ENCODE data around the gene PLCB1.
"Not testable (repeated sequence)": the region's sequence is repeated elsewhere in the genome, so short reads cannot be mapped to it uniquely, and the experiment has no call there.

PLCB1 gene

GRCh38 chr20:8335059-8335458 lies 203.0 kb downstream of the PLCB1 start:
- DNase-seq (ENCODE audit: low spot score): no peak

GRCh38 chr20:8335495-8336195 lies 203.6 kb downstream of the PLCB1 start:
- DNase-seq (ENCODE audit: low spot score): no peak

DNA sequence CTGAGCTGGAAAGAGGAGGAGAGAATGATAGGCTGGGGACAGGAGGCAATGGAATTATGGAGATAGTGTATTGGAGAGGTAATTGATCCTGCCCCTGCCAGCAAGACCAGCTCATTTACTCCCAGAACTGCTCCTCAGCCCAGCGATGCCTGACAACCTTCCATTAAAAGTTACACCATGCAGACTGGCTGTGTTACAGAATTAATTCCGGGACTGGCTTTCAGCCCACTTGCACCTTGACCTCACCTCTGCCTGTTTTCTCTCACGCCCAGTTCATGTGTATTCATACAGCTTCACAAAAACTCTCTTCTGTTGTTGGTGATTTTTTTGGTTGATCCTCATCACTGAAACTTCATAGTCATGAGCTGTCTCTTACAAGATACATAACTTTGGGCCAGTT lies 207.3 kb downstream of the PLCB1 start:
- no peak for DNase-seq (ENCODE audit: low spot score)

DNA sequence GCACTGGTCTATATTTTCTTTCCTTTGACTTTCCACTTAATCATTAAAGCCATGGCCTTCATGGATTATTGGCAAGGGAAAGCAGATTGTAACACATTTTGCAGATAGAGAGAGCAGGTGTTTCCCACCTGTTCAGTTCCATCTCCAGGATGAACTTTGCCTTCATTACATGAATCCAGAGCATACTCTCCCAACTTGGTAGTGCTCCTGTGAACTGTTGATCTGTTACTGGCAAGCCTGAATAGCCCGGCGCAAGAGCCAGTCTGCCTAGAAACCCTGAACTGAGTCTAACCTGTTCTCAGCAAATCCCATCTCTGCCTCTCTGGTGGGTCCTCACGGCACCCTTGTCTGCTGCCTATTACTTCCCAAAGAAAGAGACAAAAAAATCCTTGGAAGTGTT lies 210.3 kb downstream of the PLCB1 start:
- no peak for DNase-seq (ENCODE audit: low spot score)

GRCh38 chr20:8344106-8344505 lies 212.0 kb downstream of the PLCB1 start:
- no peak for DNase-seq (ENCODE audit: low spot score)

DNA sequence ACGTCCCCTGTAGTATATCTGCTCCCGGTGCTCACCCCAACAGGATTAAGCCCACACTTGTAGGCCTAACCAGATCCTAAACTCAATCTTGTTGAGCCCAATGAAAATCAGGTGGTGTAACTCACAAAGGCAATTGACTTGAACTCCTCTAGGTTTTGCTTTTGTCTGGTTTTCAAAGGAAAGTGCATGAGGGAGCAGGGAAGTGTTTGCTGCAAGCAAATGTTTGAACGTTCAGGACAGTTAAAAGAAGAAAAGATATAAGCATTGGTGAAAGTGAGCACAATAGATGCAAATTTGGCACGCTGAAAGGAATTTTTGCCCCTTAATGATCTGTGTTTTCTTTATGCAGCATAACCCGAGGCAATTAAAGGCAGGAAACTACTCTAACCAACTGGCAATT lies 212.6 kb downstream of the PLCB1 start:
- DNase-seq (ENCODE audit: low spot score): no peak

DNA sequence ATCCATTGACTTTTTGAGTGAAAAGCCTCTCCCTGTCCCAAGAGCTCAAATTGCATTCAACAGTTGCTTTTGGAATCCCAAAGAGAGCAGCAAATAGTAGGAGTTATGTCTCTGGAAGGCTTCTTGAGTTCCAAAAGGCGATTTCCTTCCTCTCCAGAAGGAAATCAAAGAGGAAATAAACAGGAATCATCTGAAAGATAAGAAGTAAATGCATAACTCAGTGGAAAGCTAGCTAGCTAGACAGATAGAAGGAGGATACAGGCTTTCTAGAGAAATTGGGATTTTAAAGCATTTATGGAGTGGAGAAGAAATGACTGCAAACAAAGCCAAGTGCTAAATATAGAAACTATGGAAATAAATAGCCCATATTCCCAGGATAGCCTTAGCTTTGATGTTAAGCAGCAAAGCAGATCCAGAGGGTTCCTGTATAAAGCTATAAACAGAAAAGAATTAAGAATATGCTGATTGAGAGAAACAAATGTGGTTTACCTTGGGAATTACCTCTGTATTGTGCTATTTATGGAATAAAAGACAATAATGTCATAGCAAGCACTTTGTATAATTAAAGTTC lies 214.7 kb downstream of the PLCB1 start:
- no peak for DNase-seq (ENCODE audit: low spot score)

DNA sequence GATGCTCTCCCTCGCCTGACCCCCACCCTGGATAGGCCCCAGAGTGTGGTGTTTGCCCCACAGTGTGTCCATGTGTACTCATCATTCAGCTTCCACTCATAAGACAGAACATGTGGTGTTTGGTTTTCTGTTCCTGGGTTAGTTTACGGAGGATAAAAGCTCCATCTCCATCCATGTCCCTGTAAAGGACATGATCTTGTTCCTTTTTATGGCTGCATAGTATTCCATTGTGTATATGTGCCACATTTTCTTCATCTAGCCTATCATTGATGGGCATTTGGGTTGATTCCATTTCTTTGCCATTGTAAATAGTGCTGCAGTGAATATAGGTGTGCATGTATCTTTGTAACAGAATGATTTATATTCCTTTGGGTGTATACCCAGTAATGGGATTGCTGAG lies 218.2 kb downstream of the PLCB1 start:
- DNase-seq (ENCODE audit: low spot score): not testable (repeated sequence)

- no peak for DNase-seq (ENCODE audit: low spot score)
These were observed 220.4 kb downstream of the PLCB1 start for GRCh38 chr20:8352486-8352885.

GRCh38 chr20:8353512-8353911 lies 221.4 kb downstream of the PLCB1 start:
- DNase-seq (ENCODE audit: low spot score): no peak

GRCh38 chr20:8355453-8355852 lies 223.4 kb downstream of the PLCB1 start:
- no peak for DNase-seq (ENCODE audit: low spot score)

DNA sequence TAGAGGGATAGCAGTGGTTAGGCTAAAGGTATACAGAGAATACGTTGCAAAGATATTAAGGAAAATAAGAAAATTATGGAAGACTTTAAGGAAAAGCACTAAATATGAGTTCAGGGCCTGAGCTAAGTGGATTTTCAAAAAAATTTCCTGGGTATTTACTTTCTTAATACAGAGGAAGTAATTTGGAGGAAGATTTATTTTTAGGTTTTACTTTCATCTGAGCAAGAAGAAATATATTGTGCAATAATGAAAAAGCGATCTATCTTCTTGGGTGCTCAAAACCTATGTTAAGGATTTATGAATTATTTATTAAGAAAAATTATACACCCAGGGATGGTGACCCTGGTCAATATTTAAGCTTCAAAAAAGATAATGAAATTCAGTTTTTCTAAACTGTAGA lies 224.7 kb downstream of the PLCB1 start:
- DNase-seq (ENCODE audit: low spot score): no peak

- DNase-seq (ENCODE audit: low spot score): no peak
These were observed 225.6 kb downstream of the PLCB1 start for GRCh38 chr20:8357703-8358102.

- no peak for DNase-seq (ENCODE audit: low spot score)
These were observed 228.0 kb downstream of the PLCB1 start for GRCh38 chr20:8360035-8360434.

DNA sequence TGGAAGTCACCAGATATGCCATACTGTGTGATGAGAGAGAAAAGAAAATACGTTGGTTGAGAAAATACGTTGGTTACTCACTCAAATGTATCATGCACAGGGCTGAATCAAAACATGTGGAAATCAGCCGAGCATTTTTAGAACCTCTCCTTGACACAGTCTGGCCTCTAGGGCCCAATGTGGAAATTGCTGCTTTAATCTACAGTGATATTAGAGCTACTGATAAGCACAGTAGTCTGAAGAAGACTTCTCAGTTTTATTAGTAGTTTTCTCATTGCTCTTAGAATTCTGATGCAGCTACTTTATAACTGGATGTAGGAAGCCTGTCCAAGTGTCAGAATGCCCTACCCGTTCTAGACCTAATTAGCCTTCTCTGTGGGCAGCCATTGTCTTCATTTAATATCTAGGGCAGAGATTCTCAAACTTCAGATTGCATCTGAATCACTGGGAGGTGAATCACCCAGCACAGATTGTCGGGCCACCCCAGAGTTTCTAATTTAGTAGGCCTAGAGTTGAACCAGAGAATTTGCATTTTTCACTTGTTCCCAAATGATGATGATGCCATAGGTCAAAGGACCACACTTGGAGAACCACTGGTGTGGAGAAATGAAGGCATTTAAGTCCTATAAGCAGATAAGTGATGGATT lies 229.1 kb downstream of the PLCB1 start:
- no peak for DNase-seq (ENCODE audit: low spot score)

DNA sequence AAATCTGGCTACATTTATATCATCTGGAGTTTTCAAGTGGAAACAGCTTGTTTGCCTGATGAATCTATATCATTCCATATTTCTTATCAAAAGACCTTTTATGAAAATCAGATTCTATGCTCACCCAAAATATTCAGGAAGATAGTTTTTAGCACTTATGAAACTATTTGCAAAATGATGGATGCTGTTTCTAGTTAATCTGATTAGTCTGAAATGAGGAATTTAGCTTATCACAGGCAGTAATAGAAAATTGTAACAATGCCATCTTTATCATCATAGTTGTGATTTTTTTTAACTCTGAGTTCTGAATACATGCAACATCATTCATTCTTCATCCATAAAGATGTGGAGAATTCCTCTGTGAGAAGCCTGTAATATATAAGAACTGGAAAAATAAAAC lies 229.7 kb downstream of the PLCB1 start:
- no peak for DNase-seq (ENCODE audit: low spot score)

- DNase-seq (ENCODE audit: low spot score): no peak
These were observed 230.4 kb downstream of the PLCB1 start for GRCh38 chr20:8362457-8362856.

DNA sequence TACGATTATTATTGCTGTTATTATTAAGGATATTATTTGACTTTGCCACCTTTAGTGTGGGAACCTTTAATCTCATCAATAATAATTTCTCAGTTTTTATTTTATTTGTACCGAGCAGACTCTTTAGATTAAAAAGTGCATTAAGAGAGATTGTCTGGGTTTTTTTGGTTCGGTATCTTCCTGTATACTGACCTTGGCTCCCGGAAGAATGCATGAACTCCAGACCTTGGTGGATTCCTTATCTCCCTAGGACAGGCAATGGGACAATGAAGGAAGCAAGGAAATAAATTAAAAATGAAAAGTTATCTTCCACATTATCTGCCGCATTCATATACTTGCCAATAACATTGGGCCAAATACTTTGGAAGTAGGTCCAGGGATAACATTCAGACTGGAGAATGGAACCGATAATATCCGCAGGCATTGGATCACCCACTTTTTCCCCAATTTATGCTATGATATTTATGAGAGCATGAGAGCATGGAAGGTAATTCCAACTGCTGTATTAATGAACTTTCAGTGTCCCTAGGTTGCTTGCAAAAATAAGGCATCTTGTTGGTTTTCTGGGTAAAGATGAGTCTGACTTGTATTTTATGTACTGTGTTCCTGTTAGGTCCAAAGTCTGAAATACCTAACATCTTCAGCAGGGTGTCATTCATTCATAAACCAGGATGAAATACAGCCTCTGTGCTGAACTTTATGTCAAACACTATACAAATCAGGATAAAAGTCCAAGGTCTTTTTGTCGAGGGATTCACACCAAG lies 232.1 kb downstream of the PLCB1 start:
- DNase-seq (ENCODE audit: low spot score): no peak

GRCh38 chr20:8364734-8365078 lies 232.6 kb downstream of the PLCB1 start:
- no peak for DNase-seq (ENCODE audit: low spot score)

DNA sequence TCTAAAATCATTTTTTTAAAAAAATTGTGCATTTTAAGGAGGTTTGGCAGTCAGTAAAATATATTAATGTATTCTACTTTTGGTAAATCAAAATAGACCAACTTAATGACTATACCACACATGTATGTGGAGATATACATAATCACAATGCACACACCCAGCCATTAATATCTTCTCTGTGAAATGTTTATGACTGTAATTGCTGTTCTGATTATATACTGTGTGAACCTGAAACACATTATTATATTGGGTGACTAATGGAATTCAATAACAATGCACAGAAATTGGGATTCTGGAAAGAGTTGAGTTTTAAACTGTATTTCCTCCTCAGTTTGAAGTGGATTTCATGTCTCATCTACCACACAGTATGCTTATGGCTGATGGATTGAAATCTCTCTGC lies 233.6 kb downstream of the PLCB1 start:
- DNase-seq (ENCODE audit: low spot score): no peak

DNA sequence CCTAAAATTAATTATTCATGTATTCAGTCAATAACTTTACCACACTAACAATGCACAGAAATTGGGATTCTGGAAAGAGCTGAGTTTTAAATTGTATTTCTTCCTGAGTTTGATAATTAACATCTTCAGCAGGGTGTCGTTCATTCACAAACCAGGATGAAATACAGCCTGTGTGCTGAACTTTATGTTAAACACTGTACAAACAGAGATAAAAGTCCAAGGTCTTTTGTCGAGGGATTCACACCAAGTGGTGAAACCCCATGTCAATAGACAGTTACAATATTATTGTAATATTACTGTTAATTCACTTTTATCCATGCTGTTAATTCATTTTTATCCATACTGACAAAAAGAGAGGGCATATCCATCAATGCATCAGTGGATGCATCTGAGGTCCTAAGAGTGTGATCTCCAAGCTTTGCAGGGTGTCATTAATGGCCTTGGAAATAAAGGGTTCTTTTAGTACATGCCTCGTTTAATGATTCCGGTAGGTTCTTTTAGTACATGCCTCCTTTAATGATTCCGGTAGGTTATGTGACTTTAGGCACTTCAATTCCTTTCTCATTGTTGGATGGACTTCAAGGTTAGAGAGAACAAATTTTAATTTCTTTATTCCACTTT lies 234.3 kb downstream of the PLCB1 start:
- no peak for DNase-seq (ENCODE audit: low spot score)

- DNase-seq (ENCODE audit: low spot score): no peak
These were observed 235.6 kb downstream of the PLCB1 start for GRCh38 chr20:8367689-8368088.

DNA sequence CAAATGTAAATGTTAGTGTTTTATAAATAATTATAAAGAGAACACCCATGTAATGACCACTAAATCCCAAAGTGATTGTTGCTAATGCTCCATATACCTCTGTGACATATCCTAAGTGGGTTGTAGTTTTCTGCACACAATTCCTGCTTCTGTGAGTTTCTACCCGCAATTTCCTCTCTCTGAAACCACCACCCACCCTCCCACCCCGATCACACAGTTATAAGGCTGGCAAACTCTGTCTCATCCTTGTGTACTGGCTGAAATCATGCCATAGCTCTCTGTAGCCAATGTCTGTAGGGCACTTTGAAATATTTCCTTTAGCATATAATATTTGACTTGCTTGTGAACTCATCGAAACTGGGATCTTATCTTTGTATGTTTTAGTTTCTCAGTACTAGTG lies 236.6 kb downstream of the PLCB1 start:
- DNase-seq (ENCODE audit: low spot score): no peak
